Osteoblast (primary cell): ENCODE results near the gene NELL2. TPM values are rescaled to one million over a fixed set of nuclear protein-coding genes. Genes with fewer than 3 reads are reported as not detected.

Experiments
- DNase-seq: peaks from one replicate; pipeline ENCODE4 v3.0.0; 2011; ENCODE audit warnings: low spot score, mixed read lengths; ENCODE audit not compliant: insufficient read length; ENCODE audit errors: missing footprints
- H2AFZ ChIP-seq: 2 replicates; pipeline ENCODE4 v1.6.0; 2011; ENCODE audit warnings: mild to moderate bottlenecking, low read length
- H3K27ac ChIP-seq: 2 replicates; pipeline ENCODE4 v1.5.1; 2011; ENCODE audit warnings: mild to moderate bottlenecking, low read depth, low read length, moderate library complexity
- H3K27me3 ChIP-seq: 2 replicates; pipeline ENCODE4 v1.6.0; 2012; ENCODE audit warnings: mild to moderate bottlenecking, control low read depth, inconsistent platforms, low read length, moderate library complexity; ENCODE audit not compliant: insufficient read depth
- H3K36me3 ChIP-seq: 2 replicates; pipeline ENCODE4 v1.5.1; 2011; ENCODE audit warnings: mild to moderate bottlenecking, low read length, control low read depth, moderate library complexity; ENCODE audit not compliant: insufficient read depth
- H3K4me1 ChIP-seq: 2 replicates; pipeline ENCODE4 v1.5.1; 2011; ENCODE audit warnings: mild to moderate bottlenecking, low read length, control low read depth, moderate library complexity; ENCODE audit not compliant: insufficient read depth
- H3K4me2 ChIP-seq: 2 replicates; pipeline ENCODE4 v1.6.0; 2011; ENCODE audit warnings: mild to moderate bottlenecking, low read length; ENCODE audit not compliant: insufficient read depth
- H3K4me3 ChIP-seq: fragments of 200-600 bp; sonication (generic); 3 replicates; pipeline ENCODE4 v1.5.1; 2012; ENCODE audit warnings: mild to moderate bottlenecking, low read length, inconsistent platforms; ENCODE audit not compliant: insufficient read depth
- H3K79me2 ChIP-seq: 2 replicates; pipeline ENCODE4 v1.6.0; 2012; ENCODE audit warnings: mild to moderate bottlenecking, low read length, control low read depth, inconsistent platforms; ENCODE audit not compliant: insufficient read depth
- H3K9me3 ChIP-seq: 2 replicates; pipeline ENCODE4 v1.5.1; 2011; ENCODE audit warnings: low read depth, low read length, control low read depth
- H4K20me1 ChIP-seq: 2 replicates; pipeline ENCODE4 v1.6.0; 2012; ENCODE audit warnings: mild to moderate bottlenecking, low read length, control low read depth; ENCODE audit not compliant: insufficient read depth
- CTCF ChIP-seq: IDR thresholded peaks from 2 replicates; pipeline ENCODE4 v1.5.1; 2011; ENCODE audit warnings: mild to moderate bottlenecking, low read depth, low read length, moderate library complexity; ENCODE audit errors: extremely low read depth
- total RNA-seq: library from RNA; depleted of rRNA; stranded (reverse); fragments of >200 nt; gene quantifications from 2 replicates; pipeline ENCODE4 v1.2.3, GENCODE V29; 2012

Gene NELL2
- total RNA-seq, 1 donor: not detected

- H3K4me2 ChIP-seq: no peak overlapping the region
- no peaks in the 10 kb centered on the region for H3K27me3 ChIP-seq
- H3K36me3 ChIP-seq: no peaks in the 10 kb centered on the region
- DNase-seq: no peak
- H2AFZ ChIP-seq: no peak overlapping the region
- H3K9me3 ChIP-seq: no peaks in the 10 kb centered on the region
- no peaks in the 10 kb centered on the region for H3K79me2 ChIP-seq
- no peak for TF ChIP-seq CTCF
- H3K27ac ChIP-seq: no peak overlapping the region
- H4K20me1 ChIP-seq: no peaks in the 10 kb centered on the region
- no peaks in the 10 kb centered on the region for H3K4me1 ChIP-seq
- no peak overlapping the region for H3K4me3 ChIP-seq
Measured at GRCh38 chr12:44589697-44590096, 286.4 kb downstream of the NELL2 start.

- no peak overlapping the region for H2AFZ ChIP-seq
- no peaks in the 10 kb centered on the region for H4K20me1 ChIP-seq
- no peaks in the 10 kb centered on the region for H3K4me1 ChIP-seq
- TF ChIP-seq CTCF: no peak
- H3K4me3 ChIP-seq: no peak overlapping the region
- no peaks in the 10 kb centered on the region for H3K9me3 ChIP-seq
- no peaks in the 10 kb centered on the region for H3K27me3 ChIP-seq
- no peaks in the 10 kb centered on the region for H3K79me2 ChIP-seq
- no peak overlapping the region for H3K27ac ChIP-seq
- H3K36me3 ChIP-seq: no peaks in the 10 kb centered on the region
- no peak overlapping the region for H3K4me2 ChIP-seq
- DNase-seq: no peak
Measured at GRCh38 chr12:44588651-44589050, 287.5 kb downstream of the NELL2 start.

GRCh38 chr12:44584625-44585024 lies 291.5 kb downstream of the NELL2 start:
- no peak overlapping the region for H3K4me3 ChIP-seq
- H3K27ac ChIP-seq: no peak overlapping the region
- H3K27me3 ChIP-seq: no peaks in the 10 kb centered on the region
- no peak for TF ChIP-seq CTCF
- H2AFZ ChIP-seq: no peak overlapping the region
- no peaks in the 10 kb centered on the region for H4K20me1 ChIP-seq
- H3K79me2 ChIP-seq: no peaks in the 10 kb centered on the region
- no peak for DNase-seq
- no peaks in the 10 kb centered on the region for H3K36me3 ChIP-seq
- H3K4me2 ChIP-seq: no peak overlapping the region
- H3K4me1 ChIP-seq: no peaks in the 10 kb centered on the region
- H3K9me3 ChIP-seq: no peaks in the 10 kb centered on the region

GRCh38 chr12:44582521-44582920 lies 293.6 kb downstream of the NELL2 start:
- no peaks in the 10 kb centered on the region for H3K79me2 ChIP-seq
- H3K4me2 ChIP-seq: no peak overlapping the region
- no peak overlapping the region for H3K4me3 ChIP-seq
- H3K27me3 ChIP-seq: no peaks in the 10 kb centered on the region
- H3K36me3 ChIP-seq: no peaks in the 10 kb centered on the region
- DNase-seq: peak; percentile 18
- TF ChIP-seq CTCF: no peak
- no peaks in the 10 kb centered on the region for H3K4me1 ChIP-seq
- H2AFZ ChIP-seq: no peak overlapping the region
- no peaks in the 10 kb centered on the region for H4K20me1 ChIP-seq
- no peaks in the 10 kb centered on the region for H3K9me3 ChIP-seq
- H3K27ac ChIP-seq: no peak overlapping the region
